PC-9 (cell line): Measurements from ENCODE around the gene AQP3. TPM values are rescaled to one million over a fixed set of nuclear protein-coding genes. Genes with fewer than 3 reads are reported as not detected.
A peak's percentile ranks its signal among the peaks of the same experiment; 100 is the strongest.

Experiments
- BruUV-seq: library from RNA; stranded (reverse); fragments of 400-500 nt; replicated peaks from 2 replicates; lab custom pipeline; 2021; lab: Mats Ljungman, UMichigan
- CTCF ChIA-PET: fragments of 300-600 bp; sonication (Branson Sonifier 250); formaldehyde crosslinking; loops from one replicate; lab custom pipeline; 2022; ENCODE audit warnings: antibody characterized with exemption; lab: Charles Lee
- POLR2A ChIA-PET: fragments of 300-600 bp; sonication (Branson Sonifier 250); formaldehyde crosslinking; loops from one replicate; lab custom pipeline; 2022; ENCODE audit warnings: antibody characterized with exemption; ENCODE audit not compliant: unreplicated experiment; lab: Charles Lee
- DNase-seq, 2 experiments: peaks; one replicate each; pipeline versions ENCODE4 v3.0.0 to v3.0.0-alpha.2; 2015 to 2022; ENCODE audit warnings: mixed read lengths in 1 of 2
- H2AFZ ChIP-seq: fragments of 200-600 bp; sonication (generic); 2 replicates; pipeline ENCODE4 v1.8.1; 2017; ENCODE audit warnings: antibody characterized with exemption
- H3F3A ChIP-seq: fragments of 200-600 bp; sonication (generic); 2 replicates; pipeline ENCODE4 v1.8.1; 2017; ENCODE audit warnings: antibody characterized with exemption, mild to moderate bottlenecking, low read depth; ENCODE audit not compliant: insufficient read depth
- H3K27ac ChIP-seq: fragments of 200-600 bp; sonication (generic); 2 replicates; pipeline ENCODE4 v1.6.1; 2016; ENCODE audit warnings: mixed run types
- H3K27me3 ChIP-seq: fragments of 200-600 bp; sonication (generic); 2 replicates; pipeline ENCODE4 v1.6.1; 2016; ENCODE audit warnings: low read depth, mixed run types; ENCODE audit not compliant: insufficient read depth
- H3K36me3 ChIP-seq: fragments of 200-600 bp; sonication (generic); 2 replicates; pipeline ENCODE4 v1.6.1; 2016; ENCODE audit warnings: low read depth, mixed run types
- H3K4me1 ChIP-seq: fragments of 200-600 bp; sonication (generic); replicated peaks from 2 replicates; pipeline ENCODE4 v1.6.1; 2016; ENCODE audit warnings: mixed run types; ENCODE audit not compliant: insufficient read depth
- H3K4me2 ChIP-seq: fragments of 200-600 bp; sonication (generic); 2 replicates; pipeline ENCODE4 v1.6.1; 2017; ENCODE audit warnings: mixed run types
- H3K4me3 ChIP-seq: fragments of 200-600 bp; sonication (generic); 2 replicates; pipeline ENCODE4 v1.6.1; 2016; ENCODE audit warnings: mixed run types
- H3K79me2 ChIP-seq: fragments of 200-600 bp; sonication (generic); 2 replicates; pipeline ENCODE4 v1.6.1; 2017; ENCODE audit warnings: low read depth, mixed run types
- H3K9me2 ChIP-seq: fragments of 200-600 bp; sonication (generic); 2 replicates; pipeline ENCODE4 v1.8.1; 2017; ENCODE audit warnings: mild to moderate bottlenecking; ENCODE audit not compliant: insufficient read depth
- H3K9me3 ChIP-seq: fragments of 200-600 bp; sonication (generic); 2 replicates; pipeline ENCODE4 v1.8.1; 2016; ENCODE audit warnings: low read depth; ENCODE audit not compliant: insufficient read depth
- H4K20me1 ChIP-seq: fragments of 200-600 bp; sonication (generic); 2 replicates; pipeline ENCODE4 v1.8.1; 2017; ENCODE audit not compliant: insufficient read depth
- CTCF ChIP-seq: fragments of 200-600 bp; sonication (generic); conservative IDR thresholded peaks from 2 replicates; pipeline ENCODE4 v1.6.1; 2017; ENCODE audit warnings: mixed run types, antibody characterized with exemption, mild to moderate bottlenecking, moderate library complexity
- EZH2 ChIP-seq: fragments of 200-600 bp; sonication (generic); IDR thresholded peaks from 2 replicates; pipeline ENCODE4 v1.8.0; 2017; ENCODE audit warnings: antibody characterized with exemption, low read depth
- intact Hi-C: fragments of 100-400 bp; cut with micrococcal nuclease; formaldehyde crosslinking; loops from one replicate; pipeline ENCODE4 v1.10.0; 2022; ENCODE audit not compliant: unreplicated experiment
- total RNA-seq: library from RNA; stranded (reverse); gene quantifications from 2 replicates; pipeline ENCODE4 v1.2.3, GENCODE V29; 2021

AQP3 gene
- total RNA-seq, 1 experiment from 2014 or later, result 9.9 TPM

GRCh38 chr9:33475357-33475756 lies 28.0 kb upstream of the AQP3 start:
- no peak overlapping the region for H3K27ac ChIP-seq
- H3K4me2 ChIP-seq, result no peak overlapping the region
- no peaks in the 10 kb centered on the region for H3K9me3 ChIP-seq
- H3K36me3 ChIP-seq, result no peaks in the 10 kb centered on the region
- H3K9me2 ChIP-seq, result no peaks in the 10 kb centered on the region
- no peaks in the 10 kb centered on the region for H3F3A ChIP-seq
- H3K79me2 ChIP-seq, result peaks cover 24% of the 10 kb centered on the region
- intact Hi-C loops, result loop anchor here (10.0 kb wide), 1 partner anchor 249 kb away; no protein-coding TSS in a partner anchor
- no peak overlapping the region for H3K4me3 ChIP-seq
- no peak for TF ChIP-seq EZH2
- TF ChIP-seq CTCF, result no peak
- no peak overlapping the region for H2AFZ ChIP-seq
- no peak for DNase-seq
- BruUV-seq, result no TSS peak
- 0 out of 2 replicates have a peak, but pooled peaks cover 10% of the 10 kb centered on the region for H3K4me1 ChIP-seq
- H3K27me3 ChIP-seq, result no peaks in the 10 kb centered on the region
- POLR2A ChIA-PET, result interaction anchor here (0.5 kb wide), 1 partner anchor 1551 kb away, joined by 4 read pairs; no protein-coding TSS in a partner anchor
- CTCF ChIA-PET, result no interaction called here
- no peaks in the 10 kb centered on the region for H4K20me1 ChIP-seq

GRCh38 chr9:33473643-33474352 lies 26.4 kb upstream of the AQP3 start, which contains the start of gene NOL6:
Gene NOL6, minus strand, starts transcription at chr9:33473924. Its CDS starts 82 bp downstream, at chr9:33473842.
- BruUV-seq, result no TSS peak
- Histone ChIP-seq H3K27ac (no peak within 1 kb of the TSS), H3K4me2 (peak within 1 kb of the TSS; percentile 91), H3K9me3 (no peaks in the 10 kb centered on the region), H3K4me1 (0 out of 2 replicates have a peak, but pooled peaks cover 10% of the 10 kb centered on the region), H3K4me3 (peak within 1 kb of the TSS; percentile 80), H2AFZ (peak within 1 kb of the TSS; percentile 86), H3K27me3 (no peaks in the 10 kb centered on the region), H4K20me1 (no peaks in the 10 kb centered on the region), H3F3A (no peaks in the 10 kb centered on the region), H3K36me3 (no peaks in the 10 kb centered on the region), H3K9me2 (no peaks in the 10 kb centered on the region), H3K79me2 (peaks cover 24% of the 10 kb centered on the region)
- CTCF ChIA-PET, result interaction anchor here (0.7 to 1.2 kb wide), 6 partner anchors 18 to 241 kb away, joined by 3 to 8 read pairs (median 4); partner anchors contain the start of gene AQP3
- POLR2A ChIA-PET, result interaction anchor here (0.5 to 1.4 kb wide), 9 partner anchors 18 to 322 kb away, joined by 4 to 14 read pairs (median 5); partner anchors contain the start of genes ANKRD18B and PRSS3
- DNase-seq, result peak; percentile 93
- TF ChIP-seq CTCF, result no peak
- TF ChIP-seq EZH2, result no peak
- intact Hi-C loops, result loop anchor here (10.0 kb wide), 1 partner anchor 251 kb away; no protein-coding TSS in a partner anchor

GRCh38 chr9:33472881-33473615 lies 25.7 kb upstream of the AQP3 start:
- Histone ChIP-seq H3K27ac (no peak overlapping the region), H4K20me1 (no peaks in the 10 kb centered on the region), H3K79me2 (peaks cover 24% of the 10 kb centered on the region), H3K9me3 (no peaks in the 10 kb centered on the region), H3K4me1 (0 out of 2 replicates have a peak, but pooled peaks cover 10% of the 10 kb centered on the region), H2AFZ (peak overlapping the region; percentile 86), H3F3A (no peaks in the 10 kb centered on the region), H3K27me3 (no peaks in the 10 kb centered on the region), H3K4me3 (peak overlapping the region; percentile 80), H3K4me2 (peak overlapping the region; percentile 91), H3K36me3 (no peaks in the 10 kb centered on the region), H3K9me2 (no peaks in the 10 kb centered on the region)
- no peak for DNase-seq
- ChIA-PET POLR2A (interaction anchor here (0.5 to 1.4 kb wide), 4 partner anchors 17 to 323 kb away, joined by 4 to 14 read pairs (median 9); partner anchors contain the start of gene PRSS3), CTCF (interaction anchor here (0.7 to 1.2 kb wide), 4 partner anchors 17 to 151 kb away, joined by 3 to 9 read pairs (median 6); no protein-coding TSS in a partner anchor)
- intact Hi-C loops, result loop anchor here (10.0 kb wide), 1 partner anchor 252 kb away; no protein-coding TSS in a partner anchor
- TF ChIP-seq CTCF (no peak), EZH2 (no peak)
- BruUV-seq, result TSS peak; percentile 55
